ENCODE measurements around the gene LCN12.

Gene LCN12

DNA sequence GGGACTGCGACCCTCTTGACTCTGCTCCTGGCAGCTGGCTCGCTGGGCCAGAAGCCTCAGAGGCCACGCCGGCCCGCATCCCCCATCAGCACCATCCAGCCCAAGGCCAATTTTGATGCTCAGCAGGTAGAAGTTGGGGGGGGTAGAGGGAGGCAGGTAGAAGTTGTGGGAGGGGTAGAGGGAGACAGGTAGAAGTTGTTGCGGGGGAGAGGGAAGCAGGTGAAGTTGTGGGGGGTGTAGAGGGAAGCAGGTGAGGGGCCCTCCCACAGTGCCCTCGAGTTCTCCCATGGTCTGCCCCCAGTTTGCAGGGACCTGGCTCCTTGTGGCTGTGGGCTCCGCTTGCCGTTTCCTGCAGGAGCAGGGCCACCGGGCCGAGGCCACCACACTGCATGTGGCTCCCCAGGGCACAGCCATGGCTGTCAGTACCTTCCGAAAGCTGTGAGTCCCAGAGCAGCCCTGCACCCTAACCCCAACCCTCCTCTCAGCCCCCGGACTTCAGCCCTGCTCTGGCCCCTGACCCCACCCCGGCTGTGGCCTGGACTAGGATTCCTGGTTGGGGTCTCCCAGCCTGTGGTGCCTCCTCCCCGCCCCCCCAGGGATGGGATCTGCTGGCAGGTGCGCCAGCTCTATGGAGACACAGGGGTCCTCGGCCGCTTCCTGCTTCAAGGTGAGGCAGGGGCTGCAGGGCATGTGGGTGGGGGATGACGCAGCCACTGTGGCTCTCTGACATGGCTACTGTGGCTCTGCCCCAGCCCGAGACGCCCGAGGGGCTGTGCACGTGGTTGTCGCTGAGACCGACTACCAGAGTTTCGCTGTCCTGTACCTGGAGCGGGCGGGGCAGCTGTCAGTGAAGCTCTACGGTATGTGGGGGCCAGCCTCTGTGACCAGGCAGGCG, 6.5 kb upstream of the LCN12 start:
- no peak for DNase-seq (ENCODE audit: low spot score)

GRCh38 chr9:136946228-136947027, 5.6 kb upstream of the LCN12 start:
- no peak for DNase-seq (ENCODE audit: low spot score)

- DNase-seq (ENCODE audit: low spot score): no peak
These were observed 4.8 kb upstream of the LCN12 start for GRCh38 chr9:136947028-136947891.

DNA sequence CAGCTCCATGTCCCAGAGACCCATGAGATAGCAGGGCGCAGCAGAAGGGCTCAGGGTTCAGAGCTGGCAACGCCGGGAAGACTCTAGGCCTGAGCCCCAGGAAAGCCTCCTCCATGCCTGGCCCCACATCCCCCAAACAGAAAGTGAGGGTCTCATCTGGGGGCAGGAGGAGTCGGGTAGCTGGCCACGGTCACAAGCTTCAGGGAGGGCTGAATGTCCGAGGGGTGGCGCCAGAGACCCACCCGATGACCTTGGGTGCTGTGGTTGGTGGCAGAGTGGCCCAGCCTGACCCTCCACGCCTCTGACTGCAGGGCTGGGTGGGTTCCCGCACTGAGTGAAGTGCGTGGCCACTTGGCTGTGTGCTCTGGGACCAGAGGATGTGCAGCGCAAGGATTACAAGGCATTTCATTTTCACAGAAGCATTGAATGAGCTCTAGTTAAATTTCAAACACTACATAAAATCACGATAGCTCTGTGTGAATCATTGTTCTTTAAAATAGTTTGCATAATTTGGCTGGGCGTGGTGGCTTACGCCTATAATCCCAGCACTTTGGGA, 4.0 kb upstream of the LCN12 start:
- DNase-seq (ENCODE audit: low spot score): peak; percentile 38

GRCh38 chr9:136949239-136949816, 2.7 kb upstream of the LCN12 start:
- DNase-seq (ENCODE audit: low spot score): no peak

- DNase-seq (ENCODE audit: low spot score): peak; percentile 51
These were observed 2.0 kb upstream of the LCN12 start for GRCh38 chr9:136949817-136950655.

GRCh38 chr9:136950656-136951276, 1.3 kb upstream of the LCN12 start:
- DNase-seq (ENCODE audit: low spot score): no peak

DNA sequence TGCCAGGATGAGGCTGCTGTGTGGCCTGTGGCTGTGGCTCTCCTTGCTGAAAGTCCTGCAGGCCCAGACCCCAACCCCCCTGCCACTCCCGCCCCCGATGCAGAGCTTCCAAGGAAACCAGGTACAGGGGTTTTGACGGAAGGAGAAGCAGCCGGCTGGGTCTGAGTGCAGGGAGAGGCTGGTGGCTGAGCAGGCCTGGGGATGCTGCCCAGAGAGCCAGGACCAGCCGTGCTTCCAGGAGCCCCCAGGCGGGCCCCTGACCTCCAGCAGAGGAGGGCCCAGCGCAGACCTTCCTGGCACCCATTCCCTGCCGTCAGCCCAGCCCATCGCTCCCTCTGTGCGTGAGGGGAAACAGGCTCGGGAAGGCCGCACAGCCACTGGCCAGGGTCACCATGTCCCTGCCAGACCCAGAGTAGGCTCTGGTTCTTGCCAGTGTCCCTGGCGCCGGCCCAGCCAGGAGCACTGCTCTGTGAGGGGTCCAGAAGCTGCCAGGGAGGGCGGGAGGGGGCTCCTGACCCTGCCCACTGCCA, 313 bp downstream of the LCN12 start:
- DNase-seq (ENCODE audit: low spot score): no peak

- no peak for DNase-seq (ENCODE audit: low spot score)
These were observed 1.1 kb downstream of the LCN12 start for GRCh38 chr9:136952876-136953770.

DNA sequence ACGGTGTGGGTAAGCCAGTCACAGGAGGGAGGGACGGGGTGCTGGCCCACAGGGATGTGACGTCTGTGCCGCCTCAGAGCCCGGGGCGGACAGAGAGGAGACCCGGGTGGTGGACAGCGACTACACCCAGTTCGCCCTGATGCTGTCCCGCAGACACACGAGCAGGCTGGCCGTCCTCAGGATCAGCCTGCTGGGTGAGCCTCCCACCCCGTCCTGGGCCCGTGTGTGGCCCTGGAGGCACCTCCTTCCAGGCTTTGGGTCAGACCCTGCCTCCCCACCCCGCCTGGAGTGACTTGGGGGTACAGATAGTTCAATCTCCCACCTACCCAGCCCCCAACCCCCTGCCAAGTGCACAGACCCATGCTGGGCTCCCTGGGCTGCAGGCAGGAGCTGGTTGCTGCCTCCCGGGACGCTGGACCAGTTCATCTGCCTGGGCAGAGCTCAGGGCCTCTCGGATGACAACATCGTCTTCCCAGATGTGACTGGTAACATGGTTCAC, 1.7 kb downstream of the LCN12 start:
- no peak for DNase-seq (ENCODE audit: low spot score)

DNA sequence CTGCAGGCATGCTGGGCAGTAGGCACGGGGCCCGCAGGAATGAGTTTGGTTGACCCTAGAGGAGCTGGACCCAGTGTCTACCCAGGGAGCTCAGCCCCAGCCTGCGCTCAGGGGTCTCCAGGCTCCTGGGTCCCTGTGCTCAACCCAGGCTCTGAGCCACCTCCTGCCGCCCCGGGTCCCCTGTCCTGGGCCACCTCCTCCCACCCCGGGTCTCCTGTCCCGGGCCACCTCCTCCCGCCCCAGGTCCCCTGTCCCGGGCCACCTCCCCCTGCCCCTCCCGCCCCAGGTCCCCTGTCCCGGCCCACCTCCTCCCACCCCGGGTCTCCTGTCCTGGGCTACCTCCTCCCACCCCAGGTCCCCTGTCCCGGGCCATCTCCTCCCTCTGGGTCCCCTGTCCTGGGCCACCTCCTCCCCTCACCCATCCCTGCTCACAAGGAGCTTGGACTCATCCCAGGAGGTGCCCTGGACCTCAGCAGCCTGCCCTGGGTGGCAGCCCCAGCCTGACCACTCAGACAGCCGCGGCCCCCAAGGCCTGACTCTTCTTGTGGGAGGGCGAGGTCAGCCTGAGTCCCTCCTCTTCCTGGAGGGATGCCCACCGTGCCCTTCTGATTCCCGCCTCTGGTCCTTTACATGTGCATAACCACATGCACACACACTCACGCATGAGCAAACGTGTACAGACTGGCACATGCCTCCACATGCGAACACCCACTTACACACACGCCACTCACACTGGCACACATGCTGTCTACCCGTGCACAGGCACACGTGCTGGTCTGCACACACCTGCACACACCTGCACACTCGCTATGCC, 2.4 kb downstream of the LCN12 start:
- DNase-seq (ENCODE audit: low spot score): no peak

GRCh38 chr9:136955202-136955942, 3.3 kb downstream of the LCN12 start:
- no peak for DNase-seq (ENCODE audit: low spot score)

- DNase-seq (ENCODE audit: low spot score): no peak
These were observed 3.9 kb downstream of the LCN12 start for GRCh38 chr9:136955943-136956335.

DNA sequence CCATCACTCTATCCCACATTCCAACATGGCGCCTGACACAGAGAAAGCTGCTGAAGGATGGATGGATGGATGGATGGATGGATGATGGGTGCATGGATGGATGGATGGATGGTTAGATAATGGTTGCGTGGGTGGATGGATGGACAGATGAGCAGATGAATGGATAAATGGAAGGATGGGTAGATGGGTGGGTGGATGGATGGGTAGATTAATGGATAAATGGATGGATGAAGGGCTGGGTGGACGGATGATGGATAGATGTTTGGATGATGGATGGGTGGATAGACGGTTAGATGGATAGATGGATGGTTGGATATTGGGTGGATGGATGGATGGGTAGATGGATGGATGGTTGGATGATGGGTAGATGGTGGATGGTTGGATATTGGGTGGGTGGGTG, 4.5 kb downstream of the LCN12 start:
- DNase-seq (ENCODE audit: low spot score): no peak

GRCh38 chr9:136957461-136957860, 5.4 kb downstream of the LCN12 start:
- DNase-seq (ENCODE audit: low spot score): no peak

- no peak for DNase-seq (ENCODE audit: low spot score)
These were observed 5.8 kb downstream of the LCN12 start for GRCh38 chr9:136957901-136958300.

DNA sequence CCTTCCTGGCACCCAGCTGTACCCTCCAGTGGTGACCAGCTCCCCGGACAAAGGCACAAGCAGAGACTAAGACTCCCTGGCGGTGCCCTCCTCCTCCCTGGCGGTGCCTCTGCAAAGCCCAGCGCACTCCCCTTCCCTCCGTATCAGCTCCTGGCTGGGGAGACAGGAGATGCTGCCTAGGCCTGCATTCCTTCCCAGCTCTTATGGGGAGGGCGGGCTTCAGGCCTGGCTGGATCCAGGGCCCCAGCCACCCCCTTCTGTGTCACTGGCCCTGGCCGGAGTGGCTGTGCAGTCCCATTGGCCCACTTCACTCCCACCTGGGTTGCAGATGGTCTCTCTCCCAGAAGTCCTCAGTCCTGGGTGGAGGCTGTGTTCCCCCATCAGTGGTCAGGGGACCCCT, 6.4 kb downstream of the LCN12 start:
- no peak for DNase-seq (ENCODE audit: low spot score)
